ENCODE measurements around the gene DXO. TPM values are rescaled to one million over a fixed set of nuclear protein-coding genes. Genes with fewer than 3 reads are reported as not detected.
"Not testable (repeated sequence)": the region's sequence is repeated elsewhere in the genome, so short reads cannot be mapped to it uniquely, and the experiment has no call there.

DXO gene
- total RNA-seq, 1 donor from 2014 or later, result 17.1 TPM

DNA sequence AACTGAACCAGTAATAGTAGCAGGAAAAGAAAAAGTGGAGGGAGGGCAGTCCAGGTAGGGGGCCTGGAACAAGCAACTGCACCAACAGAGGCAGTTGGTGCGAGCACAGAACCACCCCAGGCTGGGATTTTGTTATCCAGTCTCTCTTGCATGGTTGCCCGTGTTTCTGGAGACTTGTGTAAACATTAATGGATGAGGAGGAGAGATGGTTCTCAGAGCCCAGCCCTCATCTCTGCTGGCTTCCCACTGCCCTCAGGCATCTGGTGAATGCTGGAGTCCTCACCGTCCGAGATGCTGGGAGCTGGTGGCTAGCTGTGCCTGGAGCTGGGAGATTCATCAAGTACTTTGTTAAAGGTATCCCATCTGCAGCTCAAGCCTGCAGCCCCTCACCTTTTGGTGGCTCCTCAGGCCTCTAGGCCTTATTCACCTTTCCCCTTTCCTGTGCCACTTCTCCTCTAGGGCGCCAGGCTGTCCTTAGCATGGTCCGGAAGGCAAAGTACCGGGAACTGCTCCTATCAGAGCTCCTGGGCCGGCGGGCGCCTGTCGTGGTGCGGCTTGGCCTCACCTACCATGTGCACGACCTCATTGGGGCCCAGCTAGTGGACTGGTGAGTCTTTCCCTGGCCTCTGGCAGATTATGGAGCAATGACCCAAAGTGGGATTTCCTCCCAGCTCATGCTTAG lies 8.4 kb upstream of the DXO start:
- DNase-seq (ENCODE audit: low spot score), result not testable (repeated sequence)

DNA sequence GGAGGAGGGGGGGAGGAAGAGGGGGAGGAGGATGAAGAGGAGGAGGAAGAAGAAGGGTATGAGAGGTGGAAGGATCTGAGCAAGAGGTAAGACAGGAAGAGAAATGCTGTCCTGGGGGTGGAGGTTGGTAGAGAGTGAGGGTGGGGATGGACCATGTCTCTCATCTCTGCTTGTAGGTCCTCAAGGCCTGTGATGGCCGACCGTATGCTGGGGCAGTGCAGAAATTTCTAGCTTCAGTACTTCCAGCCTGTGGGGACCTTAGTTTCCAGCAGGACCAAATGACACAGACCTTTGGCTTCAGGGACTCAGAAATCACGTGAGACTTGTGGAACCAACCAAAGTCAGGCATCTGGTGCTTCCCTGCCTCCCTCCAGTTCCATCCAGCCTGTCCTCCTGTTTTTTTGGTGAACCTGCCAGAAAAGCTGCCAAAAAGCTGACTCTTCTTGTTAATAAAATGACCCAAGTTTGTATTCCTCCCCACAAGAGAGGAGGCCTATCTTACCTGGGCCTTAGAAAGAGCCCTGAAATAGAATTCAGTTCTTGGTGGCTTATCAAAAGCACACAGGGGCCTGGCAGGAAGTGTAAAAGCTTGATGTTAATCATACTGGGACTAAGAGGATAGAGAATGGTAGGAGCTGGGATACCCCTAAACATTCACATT lies 7.4 kb upstream of the DXO start:
- no peak for DNase-seq (ENCODE audit: low spot score)

DNA sequence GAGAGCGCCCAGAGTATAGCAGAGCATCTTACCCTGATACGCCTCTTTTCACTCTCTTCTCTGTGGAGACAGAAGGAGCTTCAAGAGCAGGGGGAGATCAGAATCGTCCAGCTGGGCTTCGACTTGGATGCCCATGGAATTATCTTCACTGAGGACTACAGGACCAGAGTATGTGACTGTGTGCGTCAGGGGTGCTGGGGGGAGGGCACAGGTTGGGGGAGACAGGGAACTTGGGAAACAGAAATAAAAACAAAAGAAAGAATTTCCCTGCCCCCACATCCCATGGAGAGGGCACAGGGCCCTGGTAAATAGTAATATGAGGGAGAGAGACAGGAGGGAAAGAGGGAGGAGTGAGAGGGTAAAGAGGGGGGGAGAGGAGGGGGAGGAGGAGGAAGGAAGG lies 6.9 kb upstream of the DXO start:
- no peak for DNase-seq (ENCODE audit: low spot score)

DNA sequence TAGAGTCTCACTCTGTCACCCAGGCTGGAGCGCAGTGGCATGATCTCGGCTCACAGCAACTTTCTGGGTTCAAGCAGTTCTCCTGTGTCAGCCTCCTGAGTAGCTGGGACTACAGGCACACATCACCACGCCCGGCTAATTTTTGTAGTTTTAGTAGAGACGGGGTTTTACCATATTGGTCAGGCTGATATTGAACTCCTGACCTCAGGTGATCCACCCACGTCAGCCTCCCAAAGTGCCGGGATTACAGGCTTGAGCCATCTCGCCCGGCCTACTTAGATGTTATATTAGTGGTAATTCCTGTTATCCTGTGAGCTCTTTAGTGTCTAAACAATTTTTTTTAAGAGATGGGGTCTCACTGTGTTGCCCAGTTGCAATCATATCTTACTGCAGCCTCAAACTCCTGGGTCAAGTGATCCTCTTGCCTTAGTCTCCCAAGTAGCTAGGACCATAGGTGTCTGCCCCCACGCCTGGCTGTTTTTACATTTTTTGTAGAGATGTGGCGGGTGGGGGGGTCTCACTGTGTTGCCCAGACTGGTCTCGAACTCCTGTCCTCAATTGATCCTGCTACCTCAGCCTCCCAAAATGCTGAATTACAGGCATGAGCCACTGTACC lies 6.0 kb upstream of the DXO start:
- DNase-seq (ENCODE audit: low spot score), result no peak

DNA sequence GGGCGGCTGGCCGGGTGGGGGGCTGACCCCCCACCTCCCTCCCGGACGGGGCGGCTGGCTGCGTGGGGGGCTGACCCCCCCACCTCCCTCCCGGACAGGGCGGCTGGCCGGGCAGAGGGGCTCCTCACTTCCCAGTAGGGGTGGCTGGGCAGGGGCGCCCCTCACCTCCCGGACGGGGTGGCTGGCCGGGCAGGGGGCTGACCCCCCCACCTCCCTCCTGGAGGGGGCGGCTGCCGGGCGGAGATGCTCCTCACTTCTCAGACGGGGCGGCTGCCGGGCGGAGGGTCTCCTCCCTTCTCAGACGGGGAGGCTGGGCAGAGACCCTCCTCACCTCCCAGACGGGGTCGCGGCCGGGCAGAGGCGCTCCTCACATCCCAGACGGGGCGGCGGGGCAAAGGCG lies 4.1 kb upstream of the DXO start:
- not testable (repeated sequence) for DNase-seq (ENCODE audit: low spot score)

DNA sequence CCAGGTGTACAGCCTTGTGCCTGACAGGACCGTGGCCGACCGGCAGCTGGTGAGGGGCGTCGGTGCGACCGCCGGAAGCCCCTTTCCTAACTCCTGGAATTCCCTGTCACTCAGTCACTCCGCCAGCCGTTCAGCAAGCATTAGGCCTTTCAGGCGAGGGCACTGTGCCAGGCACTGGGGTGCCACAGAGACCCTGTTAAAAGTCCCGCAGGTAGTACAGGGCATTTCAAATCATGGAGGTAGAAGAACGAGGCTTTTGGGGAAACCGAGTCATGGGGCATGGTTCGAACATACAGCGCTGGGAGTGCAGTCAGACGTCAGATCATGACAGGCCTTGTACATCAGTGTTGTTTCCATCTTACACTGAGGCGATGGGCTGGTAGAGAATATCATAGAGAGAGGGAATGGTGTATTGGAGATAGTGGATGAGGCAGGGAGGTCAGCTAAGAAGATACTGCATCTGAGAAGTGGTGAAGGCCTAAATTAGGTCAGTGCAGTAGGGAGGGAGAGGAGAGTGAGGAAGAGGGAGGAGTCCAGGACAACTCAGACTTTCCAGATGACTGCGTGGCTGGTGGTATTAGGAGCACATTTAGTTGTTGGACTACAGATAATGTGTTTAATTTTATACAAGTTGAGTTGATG lies 892 bp upstream of the DXO start:
- DNase-seq (ENCODE audit: low spot score), result no peak

DNA sequence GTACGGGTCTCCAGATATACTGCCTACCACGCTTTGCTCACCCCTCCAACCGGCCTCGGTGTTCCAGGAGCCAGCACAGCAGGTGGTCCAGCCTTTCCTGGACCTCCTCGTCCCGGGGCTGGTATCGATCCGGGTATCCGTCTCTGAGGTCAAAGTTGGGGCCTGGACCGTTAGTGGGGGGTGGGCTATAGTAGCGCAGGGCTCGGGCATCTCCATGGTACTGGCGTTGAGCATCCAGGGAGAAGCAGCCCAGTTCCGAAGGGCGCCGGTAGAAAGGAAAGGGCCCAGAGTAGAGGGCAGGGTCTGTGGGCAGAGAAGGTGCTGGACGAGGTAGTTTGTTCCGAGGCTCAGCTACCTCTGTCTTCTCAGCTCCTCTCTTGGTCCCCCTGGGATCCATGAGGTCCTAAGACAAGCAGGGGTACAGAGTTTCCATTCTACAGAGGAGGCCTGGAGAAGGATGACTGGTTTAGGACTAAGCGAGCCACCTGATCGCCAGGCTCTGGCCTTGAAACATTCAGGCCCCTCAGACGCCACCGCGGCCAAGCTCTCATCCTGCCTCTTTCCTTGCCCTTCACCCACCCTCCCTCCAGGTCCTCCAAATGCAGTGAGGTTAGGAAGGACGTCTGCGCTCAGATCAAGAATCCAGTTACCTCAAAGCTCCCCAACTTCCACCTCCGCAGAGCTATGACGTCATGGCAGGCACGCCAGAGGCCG lies 502 bp downstream of the DXO start:
- no peak for DNase-seq (ENCODE audit: low spot score)

DNA sequence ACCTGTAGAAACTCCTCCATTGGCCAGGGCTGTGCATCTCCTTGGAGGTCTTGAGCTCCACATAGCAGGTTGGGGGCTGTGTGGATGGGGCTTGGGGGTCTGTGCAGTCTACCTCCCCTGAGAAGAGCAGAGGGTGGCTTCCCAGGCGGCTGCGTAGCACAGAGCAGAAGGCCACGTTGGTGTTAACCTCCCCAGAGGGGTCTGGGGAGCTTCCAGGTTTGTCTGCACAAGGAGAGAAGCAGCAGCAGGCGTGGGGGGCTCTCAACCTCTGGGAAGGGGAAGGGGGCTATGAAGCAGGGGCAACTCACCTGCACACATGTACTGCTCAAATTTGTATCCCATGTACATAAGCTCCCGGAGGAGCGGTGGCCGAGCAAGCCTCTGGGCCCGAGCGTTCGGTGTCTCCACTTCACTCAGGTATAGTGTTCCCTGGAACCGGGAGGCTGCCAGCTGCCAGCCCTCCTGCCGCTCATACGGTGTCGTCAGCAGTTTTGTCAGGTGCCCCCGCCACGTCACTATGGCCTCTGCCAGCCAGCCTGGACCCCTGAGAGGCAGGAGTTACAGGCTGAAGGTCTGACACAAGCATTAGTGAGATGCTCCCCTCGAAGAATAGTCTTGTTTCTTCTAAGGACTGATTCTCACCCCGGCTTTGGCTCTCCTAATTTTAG lies 1.2 kb downstream of the DXO start:
- DNase-seq (ENCODE audit: low spot score), result no peak

DNA sequence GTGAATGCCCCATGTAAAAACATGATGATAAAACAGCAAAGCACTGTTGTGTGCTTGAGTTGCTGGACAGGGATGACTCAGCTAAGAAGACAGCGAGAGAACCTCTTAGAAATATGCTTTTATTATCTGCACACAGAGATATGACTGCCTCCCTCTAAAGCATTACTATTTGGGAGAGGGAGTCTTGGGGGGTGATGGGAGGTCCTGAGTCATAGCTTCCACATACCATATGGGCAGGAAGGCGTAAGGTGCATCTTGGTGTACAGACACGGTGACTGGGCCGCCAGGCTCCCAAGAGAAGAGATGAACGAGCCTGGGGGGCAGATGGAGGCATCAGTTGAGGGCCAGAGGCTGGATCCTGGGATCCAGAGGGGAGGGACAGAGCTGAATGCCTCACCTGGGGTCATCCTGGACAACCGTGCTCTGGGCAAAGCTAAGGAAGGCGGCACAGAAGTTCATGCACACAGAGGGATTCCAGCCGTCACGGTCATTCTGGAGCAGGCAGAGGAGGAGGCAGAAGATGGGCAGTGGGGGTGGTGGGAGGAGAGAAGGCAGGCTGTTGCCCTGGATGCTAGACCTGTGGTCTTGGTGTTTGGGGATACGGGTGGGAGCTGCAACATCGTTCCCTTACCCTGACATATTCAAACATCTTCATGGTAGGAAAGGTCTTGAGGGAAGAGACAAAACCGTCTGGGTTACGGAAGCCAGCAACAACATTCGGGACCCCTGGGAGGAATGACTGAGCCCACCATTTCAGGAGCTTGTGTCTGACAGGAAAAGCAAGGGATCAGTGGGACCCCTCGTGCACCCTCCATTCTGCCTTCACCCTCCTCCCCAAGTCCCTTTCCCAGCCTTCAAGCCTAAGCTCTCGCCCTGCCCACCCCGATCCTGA lies 2.0 kb downstream of the DXO start:
- no peak for DNase-seq (ENCODE audit: low spot score)

DNA sequence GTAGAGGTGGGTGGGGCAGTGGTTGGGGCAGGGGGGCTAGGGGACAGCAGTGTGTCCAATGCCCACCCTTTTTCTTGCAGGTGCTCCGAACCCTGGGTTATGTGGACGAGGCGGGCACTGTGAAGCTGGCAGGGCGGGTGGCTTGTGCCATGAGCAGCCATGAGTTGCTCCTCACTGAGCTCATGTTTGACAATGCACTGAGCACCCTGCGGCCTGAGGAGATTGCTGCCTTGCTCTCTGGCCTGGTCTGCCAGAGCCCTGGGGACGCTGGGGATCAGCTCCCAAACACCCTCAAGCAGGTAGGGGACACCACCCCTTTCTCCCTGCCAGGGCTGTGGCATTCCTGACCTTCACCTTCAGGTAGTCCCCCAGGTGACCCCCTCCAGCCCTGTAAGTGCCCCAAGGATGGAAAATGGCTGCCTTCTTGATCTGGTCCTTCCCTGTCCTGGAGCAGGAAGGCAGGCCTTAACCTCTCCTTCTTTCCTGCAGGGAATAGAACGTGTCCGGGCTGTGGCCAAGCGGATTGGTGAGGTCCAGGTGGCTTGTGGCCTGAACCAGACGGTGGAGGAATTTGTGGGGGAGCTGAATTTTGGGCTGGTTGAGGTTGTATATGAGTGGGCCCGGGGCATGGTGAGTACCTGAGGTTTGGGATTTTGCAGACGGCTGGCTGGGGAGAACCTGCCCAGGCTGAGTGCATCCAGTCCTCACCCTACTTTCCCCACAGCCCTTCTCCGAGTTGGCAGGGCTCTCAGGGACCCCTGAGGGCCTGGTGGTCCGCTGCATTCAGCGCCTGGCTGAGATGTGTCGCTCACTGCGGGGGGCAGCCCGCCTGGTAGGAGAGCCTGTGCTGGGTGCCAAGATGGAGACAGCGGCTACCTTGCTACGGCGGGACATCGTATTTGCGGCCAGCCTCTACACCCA lies 2.9 kb downstream of the DXO start:
- DNase-seq (ENCODE audit: low spot score), result no peak

DNA sequence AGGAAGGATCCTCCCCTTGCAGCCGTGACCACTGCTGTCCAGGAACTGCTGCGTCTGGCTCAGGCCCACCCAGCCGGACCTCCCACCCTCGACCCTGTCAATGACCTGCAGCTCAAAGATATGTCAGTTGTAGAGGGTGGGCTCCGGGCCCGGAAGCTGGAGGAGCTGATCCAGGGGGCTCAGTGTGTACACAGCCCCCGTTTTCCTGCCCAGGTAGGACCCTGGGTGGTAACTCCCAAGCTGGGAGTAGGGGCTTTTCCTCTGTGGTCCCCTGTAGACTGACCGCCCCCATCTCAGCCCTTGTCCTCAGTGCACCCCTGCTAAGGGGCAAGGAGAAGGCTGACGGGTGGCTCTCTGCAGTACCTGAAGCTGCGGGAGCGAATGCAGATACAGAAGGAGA lies 3.6 kb downstream of the DXO start:
- no peak for DNase-seq (ENCODE audit: low spot score)

DNA sequence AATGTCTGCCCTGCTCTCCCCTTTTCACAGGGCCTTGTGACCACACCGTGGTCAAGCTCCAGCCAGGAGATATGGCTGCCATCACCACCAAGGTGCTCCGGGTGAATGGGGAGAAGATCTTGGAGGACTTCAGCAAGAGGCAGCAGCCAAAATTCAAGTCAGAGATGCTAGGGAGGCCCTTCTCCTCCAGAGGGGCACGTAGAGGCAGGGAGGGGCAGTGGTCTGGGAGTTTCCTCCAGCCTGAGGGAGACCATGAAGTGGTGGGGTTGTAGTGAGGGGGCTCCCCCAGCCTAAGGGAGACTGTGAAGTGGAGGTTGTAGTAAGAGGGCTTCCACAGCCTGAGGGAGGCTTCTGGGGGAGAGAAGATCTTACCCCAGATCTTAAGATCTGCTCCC lies 4.0 kb downstream of the DXO start:
- DNase-seq (ENCODE audit: low spot score), result no peak

DNA sequence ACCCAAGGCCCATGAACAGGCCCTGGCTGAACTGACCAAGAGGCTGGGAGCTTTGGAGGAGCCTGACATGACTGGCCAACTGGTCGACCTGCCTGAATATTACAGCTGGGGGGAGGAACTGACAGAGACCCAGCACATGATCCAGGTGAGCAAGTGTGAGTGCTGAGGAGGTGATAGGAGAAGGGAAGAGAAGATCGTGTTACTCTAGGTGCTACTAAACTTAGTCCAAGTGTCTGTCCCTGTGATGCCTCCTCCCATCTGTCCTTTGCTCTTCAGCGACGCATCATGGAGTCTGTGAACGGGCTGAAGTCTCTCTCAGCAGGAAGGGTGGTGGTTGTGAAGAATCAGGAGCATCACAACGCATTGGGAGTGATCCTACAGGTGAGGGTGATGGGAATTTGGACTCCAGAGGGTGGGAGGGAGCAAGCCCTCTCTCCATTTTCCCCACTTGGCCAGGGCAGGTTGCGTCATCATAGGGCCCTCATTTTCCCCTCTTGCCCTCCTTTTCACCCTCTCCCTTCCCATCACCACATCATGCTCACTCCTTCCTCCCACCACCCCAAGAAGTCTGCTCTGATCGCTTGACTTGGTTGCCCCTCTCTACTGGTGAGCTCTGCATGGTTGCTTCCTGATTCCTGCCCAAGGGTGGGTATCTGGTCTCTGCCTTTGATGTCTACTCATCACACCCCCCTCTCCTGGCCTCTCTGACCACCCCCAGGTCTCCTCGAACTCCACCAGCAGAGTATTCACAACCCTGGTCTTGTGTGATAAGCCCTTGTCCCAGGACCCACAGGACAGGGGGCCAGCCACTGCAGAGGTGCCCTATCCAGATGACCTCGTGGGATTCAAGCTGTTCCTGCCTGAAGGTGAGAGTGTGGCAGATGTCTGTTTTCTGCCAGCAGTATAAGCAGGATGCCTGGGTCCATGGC lies 4.7 kb downstream of the DXO start:
- DNase-seq (ENCODE audit: low spot score), result no peak

DNA sequence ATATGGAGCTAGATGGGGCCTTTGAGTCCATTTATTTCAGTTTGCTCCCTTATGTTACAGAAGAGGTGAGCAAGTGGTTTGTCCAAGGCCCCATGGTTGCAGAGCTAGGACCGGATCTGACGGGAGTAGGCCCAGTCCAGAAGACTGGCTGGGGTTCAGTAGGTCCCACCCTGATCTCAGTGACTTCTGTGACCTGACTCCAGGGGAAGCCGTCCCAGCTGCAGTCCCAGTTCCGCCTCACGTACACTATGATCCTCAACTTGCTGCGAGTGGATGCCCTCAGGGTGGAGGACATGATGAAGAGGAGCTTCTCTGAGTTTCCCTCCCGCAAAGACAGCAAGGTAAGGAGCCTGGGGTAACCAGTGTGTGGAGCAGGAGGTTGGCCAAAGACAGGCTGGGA lies 5.4 kb downstream of the DXO start:
- DNase-seq (ENCODE audit: low spot score), result no peak

DNA sequence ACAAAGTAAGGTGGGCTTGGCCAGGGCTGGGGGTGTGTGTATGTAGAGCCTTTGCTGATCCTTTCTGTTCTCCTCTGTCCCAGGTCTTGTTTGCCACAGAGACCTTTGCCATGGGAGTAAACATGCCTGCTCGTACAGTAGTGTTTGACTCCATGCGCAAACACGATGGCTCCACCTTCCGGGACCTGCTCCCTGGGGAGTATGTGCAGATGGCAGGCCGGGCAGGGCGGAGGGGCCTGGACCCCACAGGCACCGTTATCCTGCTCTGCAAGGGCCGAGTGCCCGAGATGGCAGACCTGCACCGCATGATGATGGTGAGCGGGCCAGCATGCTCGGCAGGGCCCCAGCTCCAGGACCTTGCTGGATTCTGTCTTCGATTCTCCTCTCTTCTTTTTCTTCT lies 6.2 kb downstream of the DXO start:
- no peak for DNase-seq (ENCODE audit: low spot score)

DNA sequence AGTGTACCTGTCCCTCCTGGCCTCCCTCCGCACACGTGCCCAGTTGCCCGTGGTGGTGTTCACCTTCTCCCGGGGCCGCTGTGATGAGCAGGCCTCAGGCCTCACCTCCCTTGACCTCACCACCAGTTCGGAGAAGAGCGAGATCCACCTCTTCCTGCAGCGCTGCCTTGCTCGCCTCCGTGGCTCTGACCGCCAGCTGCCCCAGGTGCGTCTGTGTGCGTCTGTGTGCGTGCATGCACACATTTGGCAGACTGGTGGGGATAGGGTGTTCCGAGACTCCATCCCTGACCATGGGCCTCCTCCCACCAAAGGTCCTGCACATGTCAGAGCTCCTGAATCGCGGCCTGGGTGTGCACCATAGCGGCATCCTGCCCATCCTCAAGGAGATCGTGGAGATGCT lies 8.0 kb downstream of the DXO start:
- DNase-seq (ENCODE audit: low spot score), result no peak

DNA sequence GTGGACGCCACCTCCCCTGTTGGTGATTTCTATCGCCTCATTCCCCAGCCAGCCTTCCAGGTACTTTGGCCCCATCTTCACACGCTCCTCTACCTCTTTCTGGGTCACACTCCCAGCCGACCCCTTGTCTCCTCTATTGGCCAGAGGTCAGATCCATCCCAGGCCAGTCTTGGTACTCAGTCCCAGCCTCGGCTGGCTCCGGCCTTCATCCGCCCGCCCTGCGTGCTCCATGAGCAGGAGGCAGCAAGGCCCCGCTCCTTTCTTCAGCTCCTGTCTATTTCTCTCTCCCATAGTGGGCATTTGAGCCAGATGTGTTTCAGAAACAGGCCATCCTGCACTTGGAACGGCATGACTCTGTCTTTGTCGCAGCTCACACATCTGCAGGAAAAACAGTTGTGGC lies 10.3 kb downstream of the DXO start:
- no peak for DNase-seq (ENCODE audit: low spot score)
